Tibial nerve (tissue), 3 donors: ENCODE measurements around the gene NUP188.
"Not testable (repeated sequence)": the region's sequence is repeated elsewhere in the genome, so short reads cannot be mapped to it uniquely, and the experiment has no call there.

Experiments
- CTCF ChIP-seq, 5 experiments: fragments of 200-600 bp in 3 of 5; fragments of 450-650 bp in 2 of 5; sonication (generic) in 3 of 5; IDR thresholded peaks; one replicate each; pipeline ENCODE4 v1.5.1; 2016 to 2019; ENCODE audit warnings: antibody characterized with exemption in 5 of 5, mild to moderate bottlenecking in 3 of 5, moderate library complexity in 2 of 5
- POLR2A ChIP-seq, 2 donors: fragments of 450-650 bp; IDR thresholded peaks; one replicate each; pipeline ENCODE4 v1.6.1; 2017; ENCODE audit warnings: antibody characterized with exemption in 2 of 2, mild to moderate bottlenecking in 2 of 2, moderate library complexity in 2 of 2

DNA sequence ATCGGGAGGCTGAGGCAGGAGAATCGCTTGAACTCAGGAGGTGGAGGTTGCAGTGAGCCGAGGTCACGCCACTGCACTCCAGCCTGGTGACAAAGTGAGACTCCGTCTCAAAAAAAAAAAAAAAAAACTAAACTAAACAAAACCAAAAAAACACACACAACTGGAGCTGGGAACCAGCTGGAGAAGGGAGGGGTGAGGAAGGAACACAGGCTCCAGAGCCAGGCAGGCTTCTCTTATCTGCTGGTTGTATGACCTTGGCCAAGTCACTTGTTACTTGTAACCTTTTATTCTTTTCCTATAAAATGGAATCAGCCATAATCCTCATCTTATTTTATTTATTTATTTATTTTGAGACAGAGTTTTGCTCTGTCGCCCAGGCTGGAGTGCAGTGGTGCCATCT, 56.7 kb downstream of the NUP188 start:
- TF ChIP-seq CTCF, POLR2A (IDR thresholded peaks at IDR 0.05): not testable (repeated sequence)
